ENCODE measurements around the gene FXN. TPM values are rescaled to one million over a fixed set of nuclear protein-coding genes. Genes with fewer than 3 reads are reported as not detected.

Gene FXN
- total RNA-seq, 4 donors from 2014 or later: 1.8 to 6.1 (median 3.9) TPM

- 72 to 92% methylated on average over 2 of the region's 2 CpGs for WGBS, 2 donors
These were observed 51.2 kb downstream of the FXN start for GRCh38 chr9:69086769-69087168.

GRCh38 chr9:69089082-69089481, 53.5 kb downstream of the FXN start:
- no peaks in the 10 kb centered on the region for H3K9me3 ChIP-seq
- intact Hi-C loops (cut with DNase I): no loop called here
- no peaks in the 10 kb centered on the region for H3K36me3 ChIP-seq
- WGBS, 2 donors: 83 to 97% methylated on average over 5 of the region's 5 CpGs
- no peaks in the 10 kb centered on the region for H3K27me3 ChIP-seq
- TF ChIP-seq POLR2A (IDR thresholded peaks at IDR 0.05) (no peak), CTCF (IDR thresholded peaks at IDR 0.05) (no peak)
- H3K4me3 ChIP-seq: no peak overlapping the region
- DNase-seq: no peak
- no peak overlapping the region for H3K27ac ChIP-seq
- H3K4me1 ChIP-seq: peaks cover 3 to 32% (median 17%) of the 10 kb centered on the region in 3 donors

More at GRCh38 chr9:69086769-69087168, 51.2 kb downstream of the FXN start:
- H3K36me3 ChIP-seq: no peaks in the 10 kb centered on the region
- no peak overlapping the region for H3K4me3 ChIP-seq
- no peaks in the 10 kb centered on the region for H3K9me3 ChIP-seq
- intact Hi-C loops (cut with DNase I): no loop called here
- no peak for TF ChIP-seq CTCF (IDR thresholded peaks at IDR 0.05)
- TF ChIP-seq POLR2A (IDR thresholded peaks at IDR 0.05): no peak
- DNase-seq: no peak
- peaks cover 3 to 32% (median 17%) of the 10 kb centered on the region in 3 donors for H3K4me1 ChIP-seq
- H3K27me3 ChIP-seq: no peaks in the 10 kb centered on the region
- H3K27ac ChIP-seq: no peak overlapping the region

GRCh38 chr9:69089491-69089890, 53.9 kb downstream of the FXN start:
- Histone ChIP-seq H3K9me3 (no peaks in the 10 kb centered on the region), H3K4me1 (peaks cover 3 to 32% (median 17%) of the 10 kb centered on the region in 3 donors), H3K27ac (no peak overlapping the region), H3K36me3 (no peaks in the 10 kb centered on the region), H3K27me3 (no peaks in the 10 kb centered on the region), H3K4me3 (no peak overlapping the region)
- no peak for DNase-seq
- WGBS, 2 donors: 87 to 88% methylated on average over 2 to 7 of the region's 9 CpGs
- no peak for TF ChIP-seq POLR2A (IDR thresholded peaks at IDR 0.05)
- no peak for TF ChIP-seq CTCF (IDR thresholded peaks at IDR 0.05)
- intact Hi-C loops (cut with DNase I): no loop called here

- H3K27me3 ChIP-seq: no peaks in the 10 kb centered on the region
- DNase-seq: no peak
- intact Hi-C loops (cut with DNase I): no loop called here
- H3K4me1 ChIP-seq: peaks cover 3 to 32% (median 17%) of the 10 kb centered on the region in 3 donors
- no peaks in the 10 kb centered on the region for H3K9me3 ChIP-seq
- TF ChIP-seq POLR2A (IDR thresholded peaks at IDR 0.05) (no peak), CTCF (IDR thresholded peaks at IDR 0.05) (no peak)
- H3K27ac ChIP-seq: peak overlapping the region in 2 of 4 donors; percentile 31 to 48
- no peak overlapping the region for H3K4me3 ChIP-seq
- WGBS, 2 donors: 72 to 82% methylated on average over 2 of the region's 4 CpGs
- H3K36me3 ChIP-seq: no peaks in the 10 kb centered on the region
These were observed 54.7 kb downstream of the FXN start for GRCh38 chr9:69090140-69090750.

- H3K4me3 ChIP-seq: no peak overlapping the region
- no peak for TF ChIP-seq CTCF (IDR thresholded peaks at IDR 0.05)
- TF ChIP-seq POLR2A (IDR thresholded peaks at IDR 0.05): no peak
- H3K4me1 ChIP-seq: peaks cover 3 to 27% (median 14%) of the 10 kb centered on the region in 3 donors
- H3K27ac ChIP-seq: peak overlapping the region in 1 of 4 donors; percentile 31
- H3K36me3 ChIP-seq: no peaks in the 10 kb centered on the region
- H3K27me3 ChIP-seq: no peaks in the 10 kb centered on the region
- no peaks in the 10 kb centered on the region for H3K9me3 ChIP-seq
- no peak for DNase-seq
- WGBS, 2 donors: 44 to 49% methylated on average over 3 of the region's 3 CpGs
- intact Hi-C loops (cut with DNase I): no loop called here
These were observed 55.4 kb downstream of the FXN start for GRCh38 chr9:69090946-69091345.

All from esophagus squamous epithelium (tissue), 5 donors.